H1 (cell line): ENCODE results near the gene RPTOR. TPM values are rescaled to one million over a fixed set of nuclear protein-coding genes. Genes with fewer than 3 reads are reported as not detected.

Experiments
- CTCF ChIA-PET: fragments of 300-600 bp; sonication (Branson Sonifier 250); formaldehyde crosslinking; loops from one replicate; lab custom pipeline; 2021; ENCODE audit not compliant: partially characterized antibody; lab: Charles Lee
- POLR2A ChIA-PET: fragments of 300-600 bp; sonication (Branson Sonifier 250); formaldehyde crosslinking; loops from one replicate; lab custom pipeline; 2021; ENCODE audit warnings: inconsistent platforms; ENCODE audit not compliant: partially characterized antibody; lab: Charles Lee
- DNase-seq, 2 experiments: peaks; one replicate each; pipeline versions ENCODE4 v3.0.0 to v3.0.0-alpha.2; 2010 to 2022; ENCODE audit warnings: low spot score in 2 of 2, low read depth in 1 of 2, mixed read lengths in 1 of 2
- FAIRE-seq: peaks from 2 replicates; lab custom pipeline; 2011; peaks lifted over from hg19 to GRCh38; lab: Jason Lieb, UNC
- H2AFZ ChIP-seq: 2 replicates; pipeline ENCODE4 v1.8.1; 2012; ENCODE audit warnings: low read length, inconsistent platforms
- H2AK5ac ChIP-seq: 2 replicates; pipeline ENCODE4 v1.6.1; 2013; ENCODE audit warnings: low read depth, low read length
- H2BK120ac ChIP-seq: replicated peaks from 2 replicates; pipeline ENCODE3; 2013; ENCODE audit warnings: low read depth, low read length, inconsistent platforms
- H2BK12ac ChIP-seq: 2 replicates; pipeline ENCODE4 v1.6.1; 2013; ENCODE audit warnings: low read depth, low read length
- H2BK15ac ChIP-seq: 2 replicates; pipeline ENCODE4 v1.6.1; 2013; ENCODE audit warnings: low read length
- H2BK20ac ChIP-seq: 2 replicates; pipeline ENCODE4 v1.6.1; 2013; ENCODE audit warnings: low read length
- H2BK5ac ChIP-seq: 2 replicates; pipeline ENCODE4 v1.6.1; 2013; ENCODE audit warnings: low read depth, low read length
- H3K14ac ChIP-seq: 2 replicates; pipeline ENCODE4 v1.6.1; 2013; ENCODE audit warnings: inconsistent platforms; ENCODE audit not compliant: insufficient read length
- H3K18ac ChIP-seq: 2 replicates; pipeline ENCODE4 v1.6.1; 2013; ENCODE audit warnings: low read length; ENCODE audit errors: extremely low read depth
- H3K23ac ChIP-seq: 2 replicates; pipeline ENCODE4 v1.6.1; 2013; ENCODE audit warnings: inconsistent platforms; ENCODE audit not compliant: insufficient read length
- H3K23me2 ChIP-seq: 2 replicates; pipeline ENCODE4 v1.6.1; 2013; ENCODE audit warnings: low read depth, low read length
- H3K27ac ChIP-seq: 2 replicates; pipeline ENCODE4 v1.6.1; 2011; ENCODE audit warnings: low read depth, low read length, inconsistent platforms
- H3K27me3 ChIP-seq, 4 experiments: replicated peaks in 1 of 4; 1 replicate in 1 of 4; 2 replicates in 3 of 4; pipeline versions ENCODE4 v1.6.1 to v1.8.1; 2011 to 2013; ENCODE audit warnings: low read length in 3 of 4, mild to moderate bottlenecking in 3 of 4, inconsistent platforms in 2 of 4, mixed read lengths in 2 of 4, moderate library complexity in 1 of 4; ENCODE audit not compliant: control insufficient read depth in 3 of 4, insufficient read depth in 3 of 4; ENCODE audit errors: extremely low read depth in 1 of 4
- H3K36me3 ChIP-seq, 4 experiments: 2 replicates each; pipeline versions ENCODE4 v1.6.1 to v1.8.1; 2011 to 2013; ENCODE audit warnings: mild to moderate bottlenecking in 4 of 4, low read length in 3 of 4, moderate library complexity in 2 of 4, control low read depth in 1 of 4, inconsistent platforms in 1 of 4; ENCODE audit not compliant: insufficient read depth in 4 of 4, control insufficient read depth in 2 of 4
- H3K4ac ChIP-seq: replicated peaks from 2 replicates; pipeline ENCODE3; 2013; ENCODE audit warnings: low read length, low read depth, mixed read lengths, inconsistent platforms; ENCODE audit not compliant: insufficient read length
- H3K4me1 ChIP-seq, 4 experiments: replicated peaks in 1 of 4; 1 replicate in 1 of 4; 2 replicates in 3 of 4; pipeline versions ENCODE4 v1.6.1 to v1.8.1; 2011 to 2013; ENCODE audit warnings: low read length in 3 of 4, inconsistent platforms in 2 of 4, mixed read lengths in 1 of 4; ENCODE audit not compliant: insufficient read depth in 4 of 4, control insufficient read depth in 3 of 4
- H3K4me2 ChIP-seq, 2 experiments: 2 replicates each; pipeline versions ENCODE4 v1.6.1 to v1.8.1; 2011 to 2013; ENCODE audit warnings: low read depth in 2 of 2, low read length in 2 of 2, control low read depth in 1 of 2, inconsistent platforms in 1 of 2, mild to moderate bottlenecking in 1 of 2; ENCODE audit not compliant: insufficient read depth in 1 of 2
- H3K4me3 ChIP-seq, 4 experiments: fragments of 200-600, 300-600 bp in 1 of 4; sonication (generic), shearing (Covaris generic), sonication (Bioruptor Twin) in 1 of 4; 2 replicates each; pipeline versions ENCODE4 v1.5.1 to v1.8.1; 2011 to 2016; ENCODE audit warnings: low read length in 4 of 4, low read depth in 3 of 4, control low read depth in 2 of 4, inconsistent platforms in 2 of 4, mild to moderate bottlenecking in 2 of 4, mixed read lengths in 1 of 4, moderate library complexity in 1 of 4; ENCODE audit not compliant: insufficient read depth in 2 of 4; ENCODE audit errors: extremely low read depth in 1 of 4
- H3K56ac ChIP-seq: replicated peaks from 2 replicates; pipeline ENCODE3; 2013; ENCODE audit warnings: low read depth, mild to moderate bottlenecking, mixed read lengths, low read length, inconsistent platforms; ENCODE audit not compliant: insufficient read length
- H3K79me1 ChIP-seq: 2 replicates; pipeline ENCODE4 v1.6.1; 2013; ENCODE audit warnings: low read depth, low read length, control low read depth
- H3K79me2 ChIP-seq, 2 experiments: 2 replicates each; pipeline versions ENCODE4 v1.6.1 to v1.8.1; 2012 to 2013; ENCODE audit warnings: low read length in 2 of 2, mild to moderate bottlenecking in 2 of 2, inconsistent platforms in 1 of 2; ENCODE audit not compliant: insufficient read depth in 2 of 2, control insufficient read depth in 1 of 2
- H3K9ac ChIP-seq, 4 experiments: replicated peaks in 1 of 4; 1 replicate in 1 of 4; 2 replicates in 3 of 4; pipeline versions ENCODE4 v1.6.1 to v1.8.1; 2011 to 2013; ENCODE audit warnings: low read depth in 3 of 4, low read length in 3 of 4, control low read depth in 2 of 4, mild to moderate bottlenecking in 2 of 4, moderate library complexity in 2 of 4, inconsistent platforms in 1 of 4; ENCODE audit errors: extremely low read depth in 1 of 4
- H3K9me3 ChIP-seq, 2 experiments: 2 replicates each; pipeline versions ENCODE4 v1.6.1 to v1.8.1; 2012 to 2013; ENCODE audit warnings: mild to moderate bottlenecking in 2 of 2, moderate library complexity in 2 of 2, control low read depth in 1 of 2, inconsistent platforms in 1 of 2, low read depth in 1 of 2, low read length in 1 of 2, mixed read lengths in 1 of 2; ENCODE audit not compliant: insufficient read depth in 2 of 2
- H4K20me1 ChIP-seq, 2 experiments: replicated peaks in 1 of 2; 2 replicates each; pipeline versions ENCODE3 to v1.8.1; 2011 to 2013; ENCODE audit warnings: inconsistent platforms in 2 of 2, low read length in 2 of 2, mild to moderate bottlenecking in 1 of 2; ENCODE audit not compliant: insufficient read depth in 2 of 2, control insufficient read depth in 1 of 2
- H4K5ac ChIP-seq: 2 replicates; pipeline ENCODE4 v1.6.1; 2013; ENCODE audit warnings: low read length, low read depth, mixed read lengths, inconsistent platforms; ENCODE audit not compliant: insufficient read length
- H4K8ac ChIP-seq: 2 replicates; pipeline ENCODE4 v1.8.0; 2013; ENCODE audit warnings: mild to moderate bottlenecking, moderate library complexity, low read length, inconsistent platforms; ENCODE audit not compliant: insufficient read depth; ENCODE audit errors: extremely low read depth
- H4K91ac ChIP-seq: replicated peaks from 2 replicates; pipeline ENCODE3; 2013; ENCODE audit warnings: low read length, mixed read lengths, inconsistent platforms; ENCODE audit not compliant: insufficient read length
- EP300 ChIP-seq, 2 experiments: IDR thresholded peaks; 1 replicate in 1 of 2; 2 replicates in 1 of 2; pipeline ENCODE4 v1.6.1; 2011 to 2012; ENCODE audit warnings: low read depth in 2 of 2, low read length in 2 of 2, mild to moderate bottlenecking in 2 of 2, borderline replicate concordance in 1 of 2, inconsistent platforms in 1 of 2, moderate library complexity in 1 of 2
- KDM1A ChIP-seq: fragments of 200-600, 300-600 bp; sonication (generic); IDR thresholded peaks from 2 replicates; pipeline ENCODE4 v1.7.1; 2016; ENCODE audit warnings: mild to moderate bottlenecking, low read length, borderline replicate concordance
- WGBS, 2 experiments: shearing (Covaris generic) in 1 of 2; methylation state at CpG; one replicate each; pipeline versions ENCODE4 v1.1.6 to v1.1.7; 2013 to 2015; ENCODE audit warnings: low lambda C conversion rate in 2 of 2, mixed read lengths in 2 of 2, inconsistent platforms in 1 of 2, low coverage in 1 of 2, missing lambda C conversion rate in 1 of 2; ENCODE audit not compliant: insufficient replicate concordance in 2 of 2, insufficient coverage in 1 of 2, insufficient read length in 1 of 2; ENCODE audit errors: extremely low coverage in 1 of 2, missing lambda C conversion rate in 1 of 2; 5-methylcytosine and 5-hydroxymethylcytosine counted together
- polyA plus RNA-seq, 7 experiments: library from polyadenylated mRNA; depleted of rRNA in 3 of 7; stranded (reverse) in 5 of 7; unstranded in 2 of 7; fragments of >200 nt in 5 of 7; fragments of 200-250 nt in 2 of 7; gene quantifications; 1 replicate in 5 of 7; 2 replicates in 1 of 7; 4 replicates in 1 of 7; pipeline versions ENCODE4 v1.2.1 to v1.2.3, GENCODE V29; 2011 to 2013; ENCODE audit warnings: missing spikeins in 2 of 7, mixed read lengths in 2 of 7
- total RNA-seq: library from RNA; stranded (reverse); fragmentation: NEBNext Ultra II Directional; extraction: Animal tissue kit (Norgen Biotek cat#: 25700); gene quantifications from 2 replicates; pipeline ENCODE4 v1.2.1, GENCODE V29; 2021

The RPTOR gene
- total and polyA plus RNA-seq, 2 of the 8 experiments (the other 6 are each of a cell fraction or from before 2014, with no cell fraction given) = 6.9 to 28.7 TPM

GRCh38 chr17:80923211-80924110, 378.8 kb downstream of the RPTOR start:
- H2BK120ac ChIP-seq = no peak overlapping the region
- 93% methylated on average over 35 of the region's 35 CpGs; no CpG with 5 or more reads in 1 of the 2 experiments for WGBS, 2 experiments
- H2BK15ac ChIP-seq = no peak overlapping the region
- no peaks in the 10 kb centered on the region; a peak in 2 of 8 replicates for H3K36me3 ChIP-seq
- no peak overlapping the region for H3K4ac ChIP-seq
- no peak overlapping the region for H2BK12ac ChIP-seq
- no peaks in the 10 kb centered on the region for H3K79me1 ChIP-seq
- H4K20me1 ChIP-seq = peaks cover 7 to 9% of the 10 kb centered on the region in 2 experiments
- H2AK5ac ChIP-seq = no peak overlapping the region
- CTCF ChIA-PET = interaction anchor here (0.6 to 1.4 kb wide), 2 partner anchors 24 to 1559 kb away, joined by 3 to 7 read pairs; no protein-coding TSS in a partner anchor
- H3K9ac ChIP-seq = no peak overlapping the region
- H3K27me3 ChIP-seq = peaks cover 0 to 8% (median 5%) of the 10 kb centered on the region in 4 experiments; a peak in 4 of 7 replicates
- no peaks in the 10 kb centered on the region for H3K9me3 ChIP-seq
- no peak overlapping the region for H3K4me3 ChIP-seq
- H3K14ac ChIP-seq = no peak overlapping the region
- H4K91ac ChIP-seq = no peak overlapping the region
- H2BK5ac ChIP-seq = no peak overlapping the region
- no peaks in the 10 kb centered on the region; the same call in 1 of the 2 replicates for H3K23me2 ChIP-seq
- no peak for DNase-seq
- H2BK20ac ChIP-seq = no peak overlapping the region
- H3K56ac ChIP-seq = no peak overlapping the region
- no peak overlapping the region; the same call in 1 of the 2 replicates for H4K8ac ChIP-seq
- no peak overlapping the region for H3K18ac ChIP-seq
- H3K4me2 ChIP-seq = no peak overlapping the region
- no peak for FAIRE-seq
- peaks cover 0 to 8% (median 3%) of the 10 kb centered on the region in 4 experiments; a peak in 5 of 7 replicates for H3K4me1 ChIP-seq
- no peak overlapping the region for H4K5ac ChIP-seq
- no peak overlapping the region for H3K27ac ChIP-seq
- no peak overlapping the region for H3K23ac ChIP-seq
- POLR2A ChIA-PET = interaction anchor here (1.7 kb wide), 1 partner anchor 14 kb away, joined by 4 read pairs; no protein-coding TSS in a partner anchor
- no peak overlapping the region for H2AFZ ChIP-seq
- H3K79me2 ChIP-seq = no peaks in the 10 kb centered on the region
- TF ChIP-seq EP300 (IDR thresholded peaks at IDR 0.05; ENCODE audit: borderline replicate concordance in 1 of 2, low read depth in 2 of 2, low read length in 2 of 2) (no peak), KDM1A (no peak)
